ENCODE results near the gene SMC6.

DNA sequence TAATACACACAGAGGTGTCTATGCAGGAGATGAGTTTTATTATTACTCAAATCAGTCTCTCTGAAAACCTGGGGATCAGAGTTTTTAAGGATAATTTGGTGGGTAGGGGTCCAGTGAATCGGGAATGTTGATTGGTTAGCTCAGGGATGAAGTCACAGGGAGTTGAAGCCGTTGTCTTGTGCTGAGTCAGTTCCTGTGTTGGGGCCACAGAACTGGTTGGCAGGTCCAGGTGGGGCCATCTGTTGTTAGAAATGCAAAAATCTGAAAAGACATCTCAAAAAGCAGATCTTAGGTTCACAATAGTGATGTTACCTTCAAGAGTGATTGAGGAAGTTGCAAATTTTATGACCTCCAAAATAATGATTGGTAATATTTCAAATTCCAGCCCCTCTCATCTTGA is 126.2 kb downstream of the SMC6 start:
- TF ChIP-seq, protein P1, sequence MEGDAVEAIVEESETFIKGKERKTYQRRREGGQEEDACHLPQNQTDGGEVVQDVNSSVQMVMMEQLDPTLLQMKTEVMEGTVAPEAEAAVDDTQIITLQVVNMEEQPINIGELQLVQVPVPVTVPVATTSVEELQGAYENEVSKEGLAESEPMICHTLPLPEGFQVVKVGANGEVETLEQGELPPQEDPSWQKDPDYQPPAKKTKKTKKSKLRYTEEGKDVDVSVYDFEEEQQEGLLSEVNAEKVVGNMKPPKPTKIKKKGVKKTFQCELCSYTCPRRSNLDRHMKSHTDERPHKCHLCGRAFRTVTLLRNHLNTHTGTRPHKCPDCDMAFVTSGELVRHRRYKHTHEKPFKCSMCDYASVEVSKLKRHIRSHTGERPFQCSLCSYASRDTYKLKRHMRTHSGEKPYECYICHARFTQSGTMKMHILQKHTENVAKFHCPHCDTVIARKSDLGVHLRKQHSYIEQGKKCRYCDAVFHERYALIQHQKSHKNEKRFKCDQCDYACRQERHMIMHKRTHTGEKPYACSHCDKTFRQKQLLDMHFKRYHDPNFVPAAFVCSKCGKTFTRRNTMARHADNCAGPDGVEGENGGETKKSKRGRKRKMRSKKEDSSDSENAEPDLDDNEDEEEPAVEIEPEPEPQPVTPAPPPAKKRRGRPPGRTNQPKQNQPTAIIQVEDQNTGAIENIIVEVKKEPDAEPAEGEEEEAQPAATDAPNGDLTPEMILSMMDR (optimal IDR thresholded peaks at IDR 0.05 in 1 of 3, IDR thresholded peaks at IDR 0.05 in 1 of 3, conservative IDR thresholded peaks at IDR 0.05 in 1 of 3; ENCODE audit: extremely low read depth in 1 of 3, insufficient read depth in 2 of 3, low read length in 3 of 3), result no peak
- no peak for TF ChIP-seq EZH2 (IDR thresholded peaks at IDR 0.05; ENCODE audit: low read length)
